SK-N-MC (cell line): ENCODE data around the gene HLA-DOB.

Experiments used
- EZH2 ChIP-seq: fragments of 200-600 bp; sonication (generic); IDR thresholded peaks from one replicate; pipeline ENCODE4 v1.6.1; 2017; ENCODE audit warnings: antibody characterized with exemption
- POLR2AphosphoS5 ChIP-seq: IDR thresholded peaks from 2 replicates; pipeline ENCODE4 v1.6.1; 2012; ENCODE audit warnings: mild to moderate bottlenecking, low read depth, low read length, borderline replicate concordance

DNA sequence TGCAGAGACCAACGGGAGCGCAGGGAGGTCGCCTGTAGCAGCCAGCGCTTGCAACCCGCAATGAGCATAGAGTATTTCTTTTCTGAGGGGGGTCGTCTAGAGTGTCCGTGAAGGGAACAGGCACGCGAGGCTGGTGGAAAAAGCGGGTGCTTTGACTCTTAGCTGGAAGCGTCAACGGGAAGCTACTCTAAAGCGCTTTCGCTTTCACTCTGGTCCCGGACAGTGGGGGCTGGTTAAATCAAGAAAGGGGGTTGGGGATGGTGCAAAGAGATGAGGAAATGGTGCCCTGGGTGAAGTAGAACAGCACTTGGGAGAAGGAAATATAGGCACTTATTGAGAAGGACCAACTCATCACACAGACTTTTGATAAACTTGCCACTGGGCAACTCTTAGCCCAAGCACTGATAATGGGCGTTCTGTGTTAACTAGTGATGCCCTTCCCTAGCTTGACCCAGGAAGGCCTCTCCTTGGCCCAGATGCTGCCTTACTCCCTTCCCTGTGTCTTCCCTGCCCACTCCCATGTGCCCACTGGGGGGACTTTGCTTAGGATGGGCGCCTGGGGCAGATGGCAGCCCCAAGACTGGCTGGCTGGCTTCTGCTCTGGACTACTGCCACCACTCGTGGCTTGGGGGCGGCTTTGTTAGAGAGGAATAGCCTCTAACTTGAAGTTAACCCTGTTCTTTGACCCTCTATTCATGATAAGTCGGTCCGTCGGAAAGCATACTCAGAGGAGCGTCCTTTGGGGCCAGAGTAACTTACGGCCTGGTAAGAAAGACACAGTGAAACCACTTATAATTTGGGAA is 37.8 kb upstream of the HLA-DOB start:
- no peak for TF ChIP-seq POLR2AphosphoS5
- no peak for TF ChIP-seq EZH2
